Measurements from ENCODE around the gene EDIL3. TPM values are rescaled to one million over a fixed set of nuclear protein-coding genes. Genes with fewer than 3 reads are reported as not detected.

EDIL3 gene
- total and polyA plus RNA-seq, 2 donors (not counting 1 experiment from before 2014, with no cell fraction given): not detected

DNA sequence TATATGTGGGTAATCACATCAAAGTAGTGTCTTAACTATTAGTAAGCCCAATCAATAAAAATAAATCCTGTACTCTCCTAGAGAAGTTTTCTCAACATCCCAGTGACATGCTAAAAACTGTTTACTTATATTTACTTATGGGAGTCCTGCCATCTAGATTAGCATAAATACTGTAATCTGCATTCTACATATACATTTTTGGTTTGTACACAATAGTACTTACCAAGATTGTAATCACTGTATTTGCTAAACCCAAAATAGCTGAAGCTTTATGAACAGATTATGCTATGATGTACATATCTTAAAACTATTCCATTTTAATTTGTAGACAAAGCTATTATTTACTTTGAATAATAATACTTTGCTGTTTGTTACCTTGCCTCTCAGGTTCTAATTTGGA lies 105.4 kb downstream of the EDIL3 start:
- no peaks in the 10 kb centered on the region for H3K79me2 ChIP-seq (ENCODE audit: control insufficient read depth, insufficient read depth, low read length)
- no peaks in the 10 kb centered on the region for H3K4me1 ChIP-seq (ENCODE audit: control insufficient read depth in 2 of 2, insufficient read depth in 2 of 2, low read length in 2 of 2)
- Mint-ChIP-seq H3K9me3 (ENCODE audit: insufficient read depth) (no peaks in the 10 kb centered on the region), H3K27me3 (no peaks in the 10 kb centered on the region), H3K4me1 (no peaks in the 10 kb centered on the region), H3K27ac (no peak overlapping the region), H3K4me3 (no peak overlapping the region)
- DNase-seq: no peak
- CTCF ChIA-PET: no interaction called here
- no peaks in the 10 kb centered on the region for H4K20me1 ChIP-seq (ENCODE audit: control insufficient read depth, insufficient read depth, low read length, poor library complexity, severe bottlenecking)
- H3K27me3 ChIP-seq (replicated peaks in 1 of 4; ENCODE audit: control extremely low read depth in 1 of 4, control insufficient read depth in 3 of 4, insufficient read depth in 4 of 4, low read length in 3 of 4): no peaks in the 10 kb centered on the region
- ATAC-seq (ENCODE audit: low read depth): no peak
- intact Hi-C loops (cut with micrococcal nuclease): loop anchor here (1.0 kb wide), 1 partner anchor 32 kb away; no protein-coding TSS in a partner anchor
- no peak overlapping the region for H3K9ac ChIP-seq (ENCODE audit: low read length)
- POLR2A ChIA-PET: no interaction called here
- H3K36me3 ChIP-seq (replicated peaks in 1 of 2; ENCODE audit: control extremely low read depth in 1 of 2, control insufficient read depth in 1 of 2, extremely low read depth in 1 of 2, insufficient read depth in 2 of 2, low read length in 1 of 2): no peaks in the 10 kb centered on the region
- H3K27ac ChIP-seq (ENCODE audit: low read length in 2 of 2): no peak overlapping the region
- H3K9me3 ChIP-seq (ENCODE audit: control extremely low read depth in 1 of 3, control insufficient read depth in 2 of 3, insufficient read depth in 1 of 3, low read length in 2 of 3): peaks cover 0 to 3% (median 0%) of the 10 kb centered on the region in 3 donors
- no peak overlapping the region for H3K4me3 ChIP-seq (ENCODE audit: control extremely low read depth in 1 of 5, extremely low read depth in 1 of 5, insufficient read depth in 1 of 5, low read depth in 2 of 5, low read length in 4 of 5)
- H3K4me2 ChIP-seq (replicated peaks; ENCODE audit: low read depth, low read length, poor library complexity, severe bottlenecking): no peak overlapping the region
- H2AFZ ChIP-seq (ENCODE audit: insufficient read depth, low read depth, low read length, poor library complexity, severe bottlenecking): no peak overlapping the region
- no peak for TF ChIP-seq EZH2 (IDR thresholded peaks at IDR 0.05; ENCODE audit: borderline replicate concordance, insufficient read depth, low read depth, low read length, poor library complexity, severe bottlenecking)
- TF ChIP-seq, protein P1, sequence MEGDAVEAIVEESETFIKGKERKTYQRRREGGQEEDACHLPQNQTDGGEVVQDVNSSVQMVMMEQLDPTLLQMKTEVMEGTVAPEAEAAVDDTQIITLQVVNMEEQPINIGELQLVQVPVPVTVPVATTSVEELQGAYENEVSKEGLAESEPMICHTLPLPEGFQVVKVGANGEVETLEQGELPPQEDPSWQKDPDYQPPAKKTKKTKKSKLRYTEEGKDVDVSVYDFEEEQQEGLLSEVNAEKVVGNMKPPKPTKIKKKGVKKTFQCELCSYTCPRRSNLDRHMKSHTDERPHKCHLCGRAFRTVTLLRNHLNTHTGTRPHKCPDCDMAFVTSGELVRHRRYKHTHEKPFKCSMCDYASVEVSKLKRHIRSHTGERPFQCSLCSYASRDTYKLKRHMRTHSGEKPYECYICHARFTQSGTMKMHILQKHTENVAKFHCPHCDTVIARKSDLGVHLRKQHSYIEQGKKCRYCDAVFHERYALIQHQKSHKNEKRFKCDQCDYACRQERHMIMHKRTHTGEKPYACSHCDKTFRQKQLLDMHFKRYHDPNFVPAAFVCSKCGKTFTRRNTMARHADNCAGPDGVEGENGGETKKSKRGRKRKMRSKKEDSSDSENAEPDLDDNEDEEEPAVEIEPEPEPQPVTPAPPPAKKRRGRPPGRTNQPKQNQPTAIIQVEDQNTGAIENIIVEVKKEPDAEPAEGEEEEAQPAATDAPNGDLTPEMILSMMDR (IDR thresholded peaks at IDR 0.05): no peak

GRCh38 chr5:84275609-84276008 lies 109.1 kb downstream of the EDIL3 start:
- no CpG with 5 or more reads among the region's 1 CpG for WGBS (ENCODE audit: insufficient coverage)
- Mint-ChIP-seq H3K27me3 (no peaks in the 10 kb centered on the region), H3K27ac (no peak overlapping the region), H3K9me3 (ENCODE audit: insufficient read depth) (no peaks in the 10 kb centered on the region), H3K4me3 (no peak overlapping the region), H3K4me1 (no peaks in the 10 kb centered on the region)
- Histone ChIP-seq H3K4me3 (ENCODE audit: control extremely low read depth in 1 of 5, extremely low read depth in 1 of 5, insufficient read depth in 1 of 5, low read depth in 2 of 5, low read length in 4 of 5) (no peak overlapping the region), H4K20me1 (ENCODE audit: control insufficient read depth, insufficient read depth, low read length, poor library complexity, severe bottlenecking) (no peaks in the 10 kb centered on the region), H3K9ac (ENCODE audit: low read length) (no peak overlapping the region), H3K36me3 (replicated peaks in 1 of 2; ENCODE audit: control extremely low read depth in 1 of 2, control insufficient read depth in 1 of 2, extremely low read depth in 1 of 2, insufficient read depth in 2 of 2, low read length in 1 of 2) (no peaks in the 10 kb centered on the region), H3K27me3 (replicated peaks in 1 of 4; ENCODE audit: control extremely low read depth in 1 of 4, control insufficient read depth in 3 of 4, insufficient read depth in 4 of 4, low read length in 3 of 4) (no peaks in the 10 kb centered on the region), H3K9me3 (ENCODE audit: control extremely low read depth in 1 of 3, control insufficient read depth in 2 of 3, insufficient read depth in 1 of 3, low read length in 2 of 3) (no peaks in the 10 kb centered on the region), H3K4me2 (replicated peaks; ENCODE audit: low read depth, low read length, poor library complexity, severe bottlenecking) (no peak overlapping the region), H2AFZ (ENCODE audit: insufficient read depth, low read depth, low read length, poor library complexity, severe bottlenecking) (no peak overlapping the region), H3K27ac (ENCODE audit: low read length in 2 of 2) (no peak overlapping the region), H3K4me1 (ENCODE audit: control insufficient read depth in 2 of 2, insufficient read depth in 2 of 2, low read length in 2 of 2) (no peaks in the 10 kb centered on the region), H3K79me2 (ENCODE audit: control insufficient read depth, insufficient read depth, low read length) (no peaks in the 10 kb centered on the region)
- intact Hi-C loops (cut with micrococcal nuclease): no loop called here
- ATAC-seq (ENCODE audit: low read depth) (no peak), DNase-seq (no peak)
- TF ChIP-seq, protein P1 (IDR thresholded peaks at IDR 0.05): no peak
- no peak for TF ChIP-seq EZH2 (IDR thresholded peaks at IDR 0.05; ENCODE audit: borderline replicate concordance, insufficient read depth, low read depth, low read length, poor library complexity, severe bottlenecking)
- CTCF ChIA-PET: no interaction called here
- POLR2A ChIA-PET: no interaction called here

Measured in B cell (primary cell).